SK-N-SH (cell line): ENCODE results near the gene PRMT3. TPM values are rescaled to one million over a fixed set of nuclear protein-coding genes. Genes with fewer than 3 reads are reported as not detected.

Source experiments
- CTCF ChIA-PET: fragments of 300-600, 350-600 bp; formaldehyde crosslinking; extraction: SDS; loops from one replicate; lab custom pipeline; 2021; lab: Yijun Ruan, JAX
- POLR2A ChIA-PET: fragments of 350-600 bp; sonication (Branson Sonifier 250); formaldehyde crosslinking; extraction: SDS; loops from one replicate; lab custom pipeline; 2020; ENCODE audit warnings: antibody characterized with exemption, inconsistent platforms; lab: Yijun Ruan, JAX
- DNase-seq: peaks from one replicate; pipeline ENCODE4 v3.0.0; 2012
- H2AFZ ChIP-seq: fragments of 200-600 bp; sonication (generic); 2 replicates; pipeline ENCODE4 v1.8.1; 2016; ENCODE audit warnings: antibody characterized with exemption, mild to moderate bottlenecking, low read depth
- H3F3A ChIP-seq: fragments of 200-600 bp; sonication (generic); replicated peaks from 2 replicates; pipeline ENCODE3; 2016; ENCODE audit warnings: antibody characterized with exemption, mild to moderate bottlenecking; ENCODE audit not compliant: insufficient read depth
- H3K27ac ChIP-seq, 2 experiments: fragments of 200-500 bp in 1 of 2; fragments of 200-600 bp in 1 of 2; sonication (Bioruptor generic) in 1 of 2; sonication (generic), shearing (Covaris generic) in 1 of 2; 2 replicates each; pipeline versions ENCODE4 v1.5.1 to v1.6.1; 2014 to 2016; ENCODE audit warnings: low read depth in 2 of 2, inconsistent platforms in 1 of 2, low read length in 1 of 2, mild to moderate bottlenecking in 1 of 2, mixed read lengths in 1 of 2
- H3K27me3 ChIP-seq: fragments of 200-600 bp; sonication (generic), shearing (Covaris generic); 2 replicates; pipeline ENCODE4 v1.6.1; 2016; ENCODE audit warnings: mixed run types; ENCODE audit not compliant: insufficient read depth
- H3K36me3 ChIP-seq, 2 experiments: fragments of 200-500 bp in 1 of 2; fragments of 200-600 bp in 1 of 2; sonication (Bioruptor generic) in 1 of 2; sonication (generic) in 1 of 2; replicated peaks in 1 of 2; 2 replicates each; pipeline versions ENCODE3 to v1.5.1; 2014 to 2016; ENCODE audit warnings: low read length in 1 of 2, mild to moderate bottlenecking in 1 of 2; ENCODE audit not compliant: insufficient read depth in 2 of 2, control insufficient read depth in 1 of 2
- H3K4me1 ChIP-seq, 2 experiments: fragments of 200-500 bp in 1 of 2; fragments of 200-600 bp in 1 of 2; sonication (Bioruptor generic) in 1 of 2; sonication (generic), shearing (Covaris generic) in 1 of 2; 2 replicates each; pipeline versions ENCODE4 v1.5.1 to v1.6.1; 2014 to 2016; ENCODE audit warnings: low read depth in 1 of 2, low read length in 1 of 2, mixed run types in 1 of 2; ENCODE audit not compliant: insufficient read depth in 2 of 2, control insufficient read depth in 1 of 2
- H3K4me2 ChIP-seq: fragments of 200-600 bp; sonication (generic), shearing (Covaris generic); 2 replicates; pipeline ENCODE4 v1.6.1; 2017; ENCODE audit warnings: mixed run types
- H3K4me3 ChIP-seq, 2 experiments: fragments of 200-500 bp in 1 of 2; fragments of 200-600 bp in 1 of 2; sonication (Bioruptor generic) in 1 of 2; sonication (generic), shearing (Covaris generic) in 1 of 2; 2 replicates each; pipeline versions ENCODE4 v1.5.1 to v1.8.1; 2014 to 2016; ENCODE audit warnings: low read depth in 2 of 2, inconsistent platforms in 1 of 2, low read length in 1 of 2, mild to moderate bottlenecking in 1 of 2, mixed read lengths in 1 of 2, moderate library complexity in 1 of 2
- H3K79me2 ChIP-seq: fragments of 200-600 bp; sonication (generic); 2 replicates; pipeline ENCODE4 v1.8.1; 2017; ENCODE audit warnings: mild to moderate bottlenecking; ENCODE audit not compliant: insufficient read depth
- H3K9ac ChIP-seq: fragments of 200-600 bp; sonication (generic); 2 replicates; pipeline ENCODE4 v1.6.1; 2017; ENCODE audit warnings: mixed run types
- H3K9me2 ChIP-seq: fragments of 200-600 bp; sonication (generic); 2 replicates; pipeline ENCODE4 v1.6.1; 2017; ENCODE audit warnings: mixed run types
- H3K9me3 ChIP-seq: fragments of 200-600 bp; sonication (generic); 2 replicates; pipeline ENCODE4 v1.6.1; 2017; ENCODE audit warnings: mixed run types, mild to moderate bottlenecking, moderate library complexity
- H4K20me1 ChIP-seq: fragments of 200-600 bp; sonication (generic); 2 replicates; pipeline ENCODE4 v1.6.1; 2017; ENCODE audit warnings: mild to moderate bottlenecking, mixed run types; ENCODE audit not compliant: insufficient read depth
- ELF1 ChIP-seq: IDR thresholded peaks from 2 replicates; pipeline ENCODE4 v1.4.0; 2012
- EZH2phosphoT487 ChIP-seq: fragments of 200-600 bp; sonication (generic); IDR thresholded peaks from 2 replicates; pipeline ENCODE4 v1.6.1; 2017; ENCODE audit warnings: low read depth, mixed run types, mild to moderate bottlenecking, antibody characterized with exemption, moderate library complexity, borderline replicate concordance
- GABPA ChIP-seq: IDR thresholded peaks from 2 replicates; pipeline ENCODE4 v1.4.0; 2012; ENCODE audit warnings: low read depth, mild to moderate bottlenecking
- JUND ChIP-seq: IDR thresholded peaks from 2 replicates; pipeline ENCODE4 v1.4.0; 2012
- MEF2A ChIP-seq: IDR thresholded peaks from 2 replicates; pipeline ENCODE4 v1.4.0; 2012; ENCODE audit warnings: low read depth, borderline replicate concordance
- MXI1 ChIP-seq: IDR thresholded peaks from 2 replicates; pipeline ENCODE4 v1.6.1; 2012; ENCODE audit warnings: mild to moderate bottlenecking, low read depth, low read length, improper control_type of control experiment
- NFIC ChIP-seq: IDR thresholded peaks from 2 replicates; pipeline ENCODE4 v1.4.0; 2012; ENCODE audit warnings: borderline replicate concordance
- NRF1 ChIP-seq: IDR thresholded peaks from 2 replicates; pipeline ENCODE4 v1.6.1; 2012; ENCODE audit warnings: low read depth, mild to moderate bottlenecking, low read length
- PBX3 ChIP-seq: IDR thresholded peaks from 2 replicates; pipeline ENCODE4; 2012
- RCOR1 ChIP-seq: fragments of 150-350 bp; IDR thresholded peaks from 2 replicates; pipeline ENCODE4 v1.6.1; 2017; ENCODE audit warnings: antibody characterized with exemption, low read length
- RXRA ChIP-seq: IDR thresholded peaks from 2 replicates; pipeline ENCODE4 v1.4.0; 2012; ENCODE audit warnings: low read depth, mild to moderate bottlenecking, borderline replicate concordance
- SIN3A ChIP-seq: IDR thresholded peaks from 2 replicates; pipeline ENCODE4 v1.6.1; 2012; ENCODE audit warnings: low read depth, mild to moderate bottlenecking, low read length, moderate library complexity, borderline replicate concordance
- SMC3 ChIP-seq: IDR thresholded peaks from 2 replicates; pipeline ENCODE4 v1.6.1; 2012; ENCODE audit warnings: low read depth, low read length, improper control_type of control experiment
- TAF1 ChIP-seq: IDR thresholded peaks from 2 replicates; pipeline ENCODE4 v1.6.1; 2012; ENCODE audit warnings: low read depth, mild to moderate bottlenecking, low read length, moderate library complexity, borderline replicate concordance
- TCF12 ChIP-seq: IDR thresholded peaks from 2 replicates; pipeline ENCODE4 v1.4.0; 2012
- ZBTB33 ChIP-seq: IDR thresholded peaks from 2 replicates; pipeline ENCODE4 v1.4.0; 2012; ENCODE audit warnings: low read depth, borderline replicate concordance
- WGBS: methylation state at CpG from one replicate; pipeline ENCODE4 v1.1.6; 2017; ENCODE audit warnings: low lambda C conversion rate; 5-methylcytosine and 5-hydroxymethylcytosine counted together
- polyA plus RNA-seq, 3 experiments: library from polyadenylated mRNA; depleted of rRNA; stranded (reverse); fragments of >200 nt; gene quantifications; 2 replicates each; pipeline ENCODE4 v1.2.3, GENCODE V29; 2012
- TF ChIP-seq, protein P1 (sequence below): IDR thresholded peaks from 2 replicates; pipeline ENCODE4 v1.6.1; 2012; ENCODE audit warnings: mild to moderate bottlenecking, low read depth, low read length, moderate library complexity
- TF ChIP-seq, protein P2 (sequence below): IDR thresholded peaks from 2 replicates; pipeline ENCODE4 v1.4.0; 2012; ENCODE audit warnings: low read depth, borderline replicate concordance

The PRMT3 gene
- polyA plus RNA-seq, 1 of the 3 experiments (the other 2 are of a cell fraction): 10.8 TPM

DNA sequence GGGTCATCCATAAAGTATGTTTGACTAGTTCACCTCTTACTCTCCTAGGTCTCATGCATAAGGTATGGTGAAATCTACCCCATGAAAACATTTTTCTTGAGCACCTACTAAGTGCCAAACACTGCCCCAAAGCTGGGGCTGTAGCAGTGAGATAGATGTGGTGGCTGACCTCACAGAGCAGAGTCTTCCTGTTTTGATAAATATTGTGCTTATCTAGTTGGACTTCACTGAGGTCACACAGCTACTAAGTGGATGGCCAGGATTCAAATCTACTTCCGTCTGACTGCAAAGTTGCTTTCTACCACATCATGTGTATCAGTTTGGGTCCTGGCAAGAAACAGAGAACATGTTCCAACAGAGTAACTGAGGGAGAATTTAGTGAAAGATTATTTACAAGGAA, 30.4 kb upstream of the PRMT3 start:
- Histone ChIP-seq H3K9me2 (no peaks in the 10 kb centered on the region), H3K9ac (no peak overlapping the region), H4K20me1 (no peaks in the 10 kb centered on the region), H3K79me2 (no peaks in the 10 kb centered on the region), H3K9me3 (no peaks in the 10 kb centered on the region), H3K4me2 (no peak overlapping the region), H3K4me3 (no peak overlapping the region), H3K36me3 (no peaks in the 10 kb centered on the region), H3K27ac (no peak overlapping the region), H3K4me1 (no peaks in the 10 kb centered on the region; a peak in 1 of 4 replicates), H3F3A (no peaks in the 10 kb centered on the region), H3K27me3 (no peaks in the 10 kb centered on the region), H2AFZ (no peak overlapping the region)
- no peak for TF ChIP-seq MXI1
- no peak for TF ChIP-seq ELF1
- no peak for TF ChIP-seq EZH2phosphoT487
- TF ChIP-seq TCF12: no peak
- TF ChIP-seq SIN3A: no peak
- TF ChIP-seq, protein P1, sequence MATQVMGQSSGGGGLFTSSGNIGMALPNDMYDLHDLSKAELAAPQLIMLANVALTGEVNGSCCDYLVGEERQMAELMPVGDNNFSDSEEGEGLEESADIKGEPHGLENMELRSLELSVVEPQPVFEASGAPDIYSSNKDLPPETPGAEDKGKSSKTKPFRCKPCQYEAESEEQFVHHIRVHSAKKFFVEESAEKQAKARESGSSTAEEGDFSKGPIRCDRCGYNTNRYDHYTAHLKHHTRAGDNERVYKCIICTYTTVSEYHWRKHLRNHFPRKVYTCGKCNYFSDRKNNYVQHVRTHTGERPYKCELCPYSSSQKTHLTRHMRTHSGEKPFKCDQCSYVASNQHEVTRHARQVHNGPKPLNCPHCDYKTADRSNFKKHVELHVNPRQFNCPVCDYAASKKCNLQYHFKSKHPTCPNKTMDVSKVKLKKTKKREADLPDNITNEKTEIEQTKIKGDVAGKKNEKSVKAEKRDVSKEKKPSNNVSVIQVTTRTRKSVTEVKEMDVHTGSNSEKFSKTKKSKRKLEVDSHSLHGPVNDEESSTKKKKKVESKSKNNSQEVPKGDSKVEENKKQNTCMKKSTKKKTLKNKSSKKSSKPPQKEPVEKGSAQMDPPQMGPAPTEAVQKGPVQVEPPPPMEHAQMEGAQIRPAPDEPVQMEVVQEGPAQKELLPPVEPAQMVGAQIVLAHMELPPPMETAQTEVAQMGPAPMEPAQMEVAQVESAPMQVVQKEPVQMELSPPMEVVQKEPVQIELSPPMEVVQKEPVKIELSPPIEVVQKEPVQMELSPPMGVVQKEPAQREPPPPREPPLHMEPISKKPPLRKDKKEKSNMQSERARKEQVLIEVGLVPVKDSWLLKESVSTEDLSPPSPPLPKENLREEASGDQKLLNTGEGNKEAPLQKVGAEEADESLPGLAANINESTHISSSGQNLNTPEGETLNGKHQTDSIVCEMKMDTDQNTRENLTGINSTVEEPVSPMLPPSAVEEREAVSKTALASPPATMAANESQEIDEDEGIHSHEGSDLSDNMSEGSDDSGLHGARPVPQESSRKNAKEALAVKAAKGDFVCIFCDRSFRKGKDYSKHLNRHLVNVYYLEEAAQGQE: no peak
- no peak for TF ChIP-seq NRF1
- no peak for TF ChIP-seq SMC3
- no peak for TF ChIP-seq NFIC
- TF ChIP-seq RCOR1: no peak
- no peak for TF ChIP-seq MEF2A
- TF ChIP-seq RXRA: no peak
- TF ChIP-seq PBX3: no peak
- TF ChIP-seq JUND: no peak
- TF ChIP-seq, protein P2, sequence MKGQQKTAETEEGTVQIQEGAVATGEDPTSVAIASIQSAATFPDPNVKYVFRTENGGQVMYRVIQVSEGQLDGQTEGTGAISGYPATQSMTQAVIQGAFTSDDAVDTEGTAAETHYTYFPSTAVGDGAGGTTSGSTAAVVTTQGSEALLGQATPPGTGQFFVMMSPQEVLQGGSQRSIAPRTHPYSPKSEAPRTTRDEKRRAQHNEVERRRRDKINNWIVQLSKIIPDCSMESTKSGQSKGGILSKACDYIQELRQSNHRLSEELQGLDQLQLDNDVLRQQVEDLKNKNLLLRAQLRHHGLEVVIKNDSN: no peak
- no peak for TF ChIP-seq ZBTB33
- TF ChIP-seq GABPA: no peak
- TF ChIP-seq TAF1: no peak
- ChIA-PET CTCF (interaction anchor here (1.0 to 13.2 kb wide), 2 partner anchors 231 to 406 kb away, joined by 3 to 302 read pairs; no protein-coding TSS in a partner anchor), POLR2A (no interaction called here)
- DNase-seq: no peak
- WGBS: 71% methylated on average over 1 of the region's 1 CpG
